ENCODE data around the gene MYO18A.
"Not testable (repeated sequence)": the region's sequence is repeated elsewhere in the genome, so short reads cannot be mapped to it uniquely, and the experiment has no call there.

MYO18A gene

GRCh38 chr17:29205047-29205446 lies 24.8 kb upstream of the MYO18A start:
- TF ChIP-seq, protein P1, sequence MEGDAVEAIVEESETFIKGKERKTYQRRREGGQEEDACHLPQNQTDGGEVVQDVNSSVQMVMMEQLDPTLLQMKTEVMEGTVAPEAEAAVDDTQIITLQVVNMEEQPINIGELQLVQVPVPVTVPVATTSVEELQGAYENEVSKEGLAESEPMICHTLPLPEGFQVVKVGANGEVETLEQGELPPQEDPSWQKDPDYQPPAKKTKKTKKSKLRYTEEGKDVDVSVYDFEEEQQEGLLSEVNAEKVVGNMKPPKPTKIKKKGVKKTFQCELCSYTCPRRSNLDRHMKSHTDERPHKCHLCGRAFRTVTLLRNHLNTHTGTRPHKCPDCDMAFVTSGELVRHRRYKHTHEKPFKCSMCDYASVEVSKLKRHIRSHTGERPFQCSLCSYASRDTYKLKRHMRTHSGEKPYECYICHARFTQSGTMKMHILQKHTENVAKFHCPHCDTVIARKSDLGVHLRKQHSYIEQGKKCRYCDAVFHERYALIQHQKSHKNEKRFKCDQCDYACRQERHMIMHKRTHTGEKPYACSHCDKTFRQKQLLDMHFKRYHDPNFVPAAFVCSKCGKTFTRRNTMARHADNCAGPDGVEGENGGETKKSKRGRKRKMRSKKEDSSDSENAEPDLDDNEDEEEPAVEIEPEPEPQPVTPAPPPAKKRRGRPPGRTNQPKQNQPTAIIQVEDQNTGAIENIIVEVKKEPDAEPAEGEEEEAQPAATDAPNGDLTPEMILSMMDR (IDR thresholded peaks at IDR 0.05; ENCODE audit: low read depth, low read length) = no peak
- no peak overlapping the region for H3K4me3 ChIP-seq (ENCODE audit: low read depth, low read length)

- H3K4me3 ChIP-seq (ENCODE audit: low read depth, low read length) = not testable (repeated sequence)
Measured at GRCh38 chr17:29204068-29204804, 24.0 kb upstream of the MYO18A start.

DNA sequence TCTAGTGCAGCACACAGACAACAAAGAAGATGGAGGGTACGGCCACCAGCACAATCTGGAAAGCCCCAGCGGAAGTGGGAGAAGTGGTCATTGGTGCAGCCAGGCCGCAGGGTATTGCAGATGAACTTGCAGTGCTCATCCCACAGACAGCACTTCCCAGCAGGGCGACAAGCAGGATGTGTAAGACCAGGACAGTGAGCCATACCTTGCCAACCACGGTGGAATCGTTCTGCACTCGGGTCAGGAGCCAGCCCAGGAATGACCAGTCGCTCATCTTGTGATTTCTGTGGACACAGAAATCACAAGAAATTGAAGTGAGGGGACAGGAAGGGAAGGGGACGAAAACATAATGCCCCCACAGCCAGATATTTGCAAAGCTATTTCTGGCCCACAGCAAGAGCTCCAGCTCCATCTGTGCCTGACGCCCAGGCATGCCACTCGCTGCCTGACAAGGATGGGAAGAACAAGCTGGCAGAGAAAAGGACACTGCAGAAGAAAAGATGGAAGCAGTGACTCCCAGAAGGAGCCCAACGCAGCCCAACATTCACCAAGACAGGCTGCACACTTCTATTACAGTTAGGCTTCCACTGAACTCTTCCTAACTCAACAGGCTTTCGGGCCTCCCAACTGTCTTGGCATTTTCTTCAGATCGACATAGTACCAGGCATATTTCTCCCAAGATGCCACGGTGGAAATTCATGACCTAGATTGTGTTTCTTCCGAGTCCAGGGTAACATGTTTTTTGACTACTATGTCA lies 17.5 kb upstream of the MYO18A start:
- TF ChIP-seq, protein P1 (IDR thresholded peaks at IDR 0.05; ENCODE audit: low read depth, low read length) = no peak
- H3K4me3 ChIP-seq (ENCODE audit: low read depth, low read length) = no peak overlapping the region

DNA sequence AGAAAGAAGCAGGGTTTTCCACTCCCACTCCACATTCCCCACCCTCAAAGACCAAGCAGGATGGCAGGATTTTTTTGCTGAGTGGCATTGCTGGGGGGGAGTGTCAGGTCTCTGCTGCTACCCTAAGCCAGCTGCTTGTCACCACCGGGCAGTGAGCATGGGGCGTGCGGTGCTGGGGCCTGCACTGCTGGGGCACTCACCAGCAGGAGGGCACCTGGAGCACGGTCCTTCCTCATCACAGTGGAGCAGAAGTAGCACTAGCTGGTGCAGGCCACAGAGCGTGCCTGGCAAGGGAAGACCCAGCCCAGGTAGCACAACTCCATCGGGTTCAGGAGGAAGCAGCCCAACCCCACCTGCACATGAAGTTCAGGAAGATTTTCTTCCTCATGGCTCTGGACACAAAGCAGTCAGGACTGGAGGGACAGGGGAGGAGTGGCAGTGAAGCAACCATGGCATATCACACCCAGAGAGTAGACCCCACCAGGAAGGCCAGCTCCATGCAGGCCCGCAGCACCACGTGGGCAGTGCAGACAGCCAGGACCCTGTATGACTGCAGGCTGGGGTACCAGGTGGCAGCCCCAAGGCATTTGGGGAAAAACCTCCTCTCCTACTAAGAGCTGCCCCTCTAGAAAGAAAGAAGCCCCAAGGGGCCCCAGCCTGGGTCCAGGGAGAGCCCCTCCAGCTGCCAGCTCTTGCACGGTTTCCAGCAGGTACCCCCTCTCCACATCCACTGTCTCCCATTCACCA lies 16.7 kb upstream of the MYO18A start:
- H3K4me3 ChIP-seq (ENCODE audit: low read depth, low read length) = no peak overlapping the region
- TF ChIP-seq, protein P1 (IDR thresholded peaks at IDR 0.05; ENCODE audit: low read depth, low read length) = no peak

DNA sequence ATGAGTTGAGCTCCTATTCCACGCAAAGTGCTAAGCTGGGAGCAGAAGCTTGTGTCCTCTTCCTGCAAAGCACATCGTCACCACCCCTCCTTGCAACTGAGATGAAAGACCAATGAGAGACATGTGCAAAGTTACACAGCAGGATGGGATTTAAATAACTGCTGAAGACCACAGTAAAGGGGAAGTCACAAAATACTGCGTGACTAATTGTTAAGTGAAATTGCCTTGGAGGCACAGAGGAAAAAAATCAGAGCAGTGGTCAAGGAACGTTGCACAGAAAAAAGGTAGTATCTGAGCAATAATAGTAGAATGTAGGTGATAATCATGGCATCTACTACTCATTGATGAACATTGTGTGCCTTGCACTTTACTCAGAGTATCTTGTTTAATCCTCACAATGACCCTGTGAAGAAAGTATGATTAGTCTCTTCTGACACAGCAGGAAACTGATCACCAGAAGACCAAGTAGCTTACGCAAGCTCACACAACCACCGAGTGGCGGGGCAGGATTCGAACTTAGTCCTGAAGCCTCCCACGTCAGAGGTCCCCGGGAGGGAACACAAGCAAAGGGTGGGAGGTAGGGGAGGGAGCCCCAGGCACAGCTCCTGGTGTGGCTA lies 15.4 kb upstream of the MYO18A start:
- TF ChIP-seq, protein P1 (IDR thresholded peaks at IDR 0.05; ENCODE audit: low read depth, low read length) = no peak
- H3K4me3 ChIP-seq (ENCODE audit: low read depth, low read length) = no peak overlapping the region

GRCh38 chr17:29194669-29195068 lies 14.5 kb upstream of the MYO18A start:
- TF ChIP-seq, protein P1 (IDR thresholded peaks at IDR 0.05; ENCODE audit: low read depth, low read length) = no peak

DNA sequence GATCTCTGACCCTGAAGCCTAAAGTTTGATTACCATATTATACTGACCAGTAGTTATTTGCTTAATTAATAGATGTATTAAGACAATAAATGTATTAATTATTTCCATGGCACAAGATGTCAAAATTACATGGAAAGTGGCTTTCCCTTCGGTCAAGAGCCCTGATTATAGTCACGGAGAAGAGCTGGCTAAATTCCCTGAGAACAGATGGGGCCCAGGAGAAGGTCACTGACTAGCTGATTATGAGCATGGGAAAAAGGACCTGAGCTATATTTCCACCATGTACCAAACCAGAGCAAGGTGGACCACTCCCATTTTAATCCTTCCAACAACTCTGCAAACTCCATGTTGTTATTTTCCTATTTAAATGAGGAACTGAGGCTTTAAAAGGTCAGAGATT lies 12.9 kb upstream of the MYO18A start:
- TF ChIP-seq, protein P1 (IDR thresholded peaks at IDR 0.05; ENCODE audit: low read depth, low read length) = no peak
- no peak overlapping the region for H3K4me3 ChIP-seq (ENCODE audit: low read depth, low read length)

More at GRCh38 chr17:29194669-29195068, 14.5 kb upstream of the MYO18A start:
- no peak overlapping the region for H3K4me3 ChIP-seq (ENCODE audit: low read depth, low read length)
